GM19023 (cell line): ENCODE results near the gene NPAS3.

ENCODE experiments used
- ATAC-seq: cut with Tn5 transposase; IDR thresholded peaks from one replicate; pipeline ENCODE4 v1.9.1; 2021; ENCODE audit warnings: mild to moderate bottlenecking, moderate library complexity; ENCODE audit not compliant: unreplicated experiment

NPAS3 gene

DNA sequence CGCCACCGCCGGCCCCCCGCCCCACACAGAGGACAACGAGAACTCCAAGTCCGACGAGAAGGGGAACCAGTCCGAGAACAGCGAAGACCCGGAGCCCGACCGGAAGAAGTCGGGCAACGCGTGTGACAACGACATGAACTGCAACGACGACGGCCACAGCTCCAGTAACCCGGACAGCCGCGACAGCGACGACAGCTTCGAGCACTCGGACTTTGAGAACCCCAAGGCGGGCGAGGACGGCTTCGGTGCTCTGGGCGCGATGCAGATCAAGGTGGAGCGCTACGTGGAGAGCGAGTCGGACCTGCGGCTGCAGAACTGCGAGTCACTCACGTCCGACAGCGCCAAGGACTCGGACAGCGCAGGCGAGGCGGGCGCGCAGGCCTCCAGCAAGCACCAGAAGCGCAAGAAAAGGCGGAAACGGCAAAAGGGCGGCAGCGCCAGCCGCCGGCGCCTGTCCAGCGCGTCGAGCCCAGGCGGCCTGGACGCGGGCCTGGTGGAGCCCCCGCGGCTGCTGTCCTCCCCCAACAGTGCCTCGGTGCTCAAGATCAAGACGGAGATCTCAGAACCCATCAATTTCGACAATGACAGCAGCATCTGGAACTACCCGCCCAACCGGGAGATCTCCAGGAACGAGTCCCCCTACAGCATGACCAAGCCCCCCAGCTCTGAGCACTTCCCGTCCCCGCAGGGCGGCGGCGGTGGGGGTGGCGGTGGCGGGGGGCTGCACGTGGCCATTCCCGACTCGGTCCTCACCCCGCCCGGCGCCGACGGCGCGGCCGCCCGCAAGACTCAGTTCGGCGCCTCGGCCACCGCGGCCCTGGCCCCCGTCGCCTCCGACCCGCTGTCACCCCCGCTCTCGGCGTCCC is 861.3 kb downstream of the NPAS3 start:
- ATAC-seq, result no peak

- ATAC-seq, result no peak
These were observed 862.1 kb downstream of the NPAS3 start for GRCh38 chr14:33800735-33801163.

DNA sequence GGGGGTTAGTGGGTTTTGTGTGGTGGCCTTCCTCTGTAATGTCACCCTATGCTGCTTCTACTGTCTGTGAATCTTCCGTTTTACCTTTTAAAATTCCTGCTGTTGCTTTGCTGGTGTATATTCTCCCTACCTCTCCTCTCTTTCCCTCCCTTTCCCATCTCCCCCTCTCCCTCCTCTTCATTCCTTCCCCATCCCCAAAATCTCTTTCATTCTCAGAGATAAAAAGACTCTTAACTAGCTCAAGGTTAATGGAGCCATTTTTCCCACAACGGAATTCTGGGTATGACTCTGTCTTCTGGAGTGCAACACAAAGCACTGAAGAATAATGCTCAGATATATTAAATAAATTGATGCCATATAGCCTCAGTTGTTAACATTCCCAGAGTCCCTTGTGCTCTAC is 864.1 kb downstream of the NPAS3 start:
- ATAC-seq, result no peak

DNA sequence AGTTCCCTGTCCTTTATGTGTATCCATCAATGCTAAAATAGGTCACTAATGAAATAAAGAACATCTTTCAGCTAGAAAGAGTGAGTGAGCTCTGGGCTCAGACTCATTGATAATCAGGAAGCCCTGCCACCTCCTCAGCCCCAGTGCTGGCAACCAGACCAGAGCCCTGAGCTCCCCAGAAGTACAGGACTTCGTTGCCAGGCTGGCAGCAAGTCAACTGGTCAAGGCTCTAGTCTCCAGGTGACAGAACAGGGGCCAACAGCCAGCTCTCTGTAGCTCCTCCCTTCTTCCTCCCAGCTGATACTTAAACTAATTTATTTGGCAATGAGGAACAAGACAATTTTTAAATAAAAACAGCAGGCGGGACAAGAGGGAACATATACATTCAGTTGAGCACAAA is 866.9 kb downstream of the NPAS3 start:
- ATAC-seq, result no peak

DNA sequence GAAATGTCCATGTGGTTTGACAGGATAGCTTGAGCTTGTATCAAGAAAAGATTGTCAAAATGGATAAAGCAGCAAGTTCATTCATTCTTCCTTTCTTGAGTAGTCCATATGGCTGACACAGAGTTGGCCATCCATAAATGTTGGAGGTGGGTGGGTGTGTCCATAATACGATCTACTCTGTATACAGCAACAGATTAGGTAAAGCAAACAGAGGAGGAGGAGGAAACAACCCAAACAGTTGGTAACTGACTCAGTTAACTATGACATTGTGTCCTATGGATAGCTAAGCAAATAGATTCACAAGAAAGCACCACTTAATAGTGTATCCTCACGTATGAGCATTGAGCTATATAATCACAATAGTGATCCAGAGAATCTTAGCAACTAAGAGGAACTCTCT is 868.2 kb downstream of the NPAS3 start:
- ATAC-seq, result no peak

DNA sequence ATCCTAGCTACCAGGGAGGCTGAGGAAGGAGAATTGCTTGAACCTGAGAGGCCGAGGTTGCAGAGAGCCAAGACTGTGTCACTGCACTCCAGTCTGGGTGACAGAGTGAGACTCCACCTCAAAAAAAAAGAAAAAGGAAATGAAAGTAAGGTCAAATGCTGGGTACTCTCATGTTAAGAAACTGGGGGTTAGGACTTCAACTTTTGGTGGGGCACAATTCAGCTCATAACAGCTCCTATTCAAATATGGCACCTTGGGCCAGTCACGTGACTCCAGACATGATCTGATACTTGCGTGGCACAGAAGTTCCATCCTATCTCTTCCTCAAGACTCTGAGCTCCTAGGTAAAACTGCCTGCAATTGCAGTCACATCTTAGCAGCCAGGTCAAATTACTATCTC is 869.5 kb downstream of the NPAS3 start:
- no peak for ATAC-seq

DNA sequence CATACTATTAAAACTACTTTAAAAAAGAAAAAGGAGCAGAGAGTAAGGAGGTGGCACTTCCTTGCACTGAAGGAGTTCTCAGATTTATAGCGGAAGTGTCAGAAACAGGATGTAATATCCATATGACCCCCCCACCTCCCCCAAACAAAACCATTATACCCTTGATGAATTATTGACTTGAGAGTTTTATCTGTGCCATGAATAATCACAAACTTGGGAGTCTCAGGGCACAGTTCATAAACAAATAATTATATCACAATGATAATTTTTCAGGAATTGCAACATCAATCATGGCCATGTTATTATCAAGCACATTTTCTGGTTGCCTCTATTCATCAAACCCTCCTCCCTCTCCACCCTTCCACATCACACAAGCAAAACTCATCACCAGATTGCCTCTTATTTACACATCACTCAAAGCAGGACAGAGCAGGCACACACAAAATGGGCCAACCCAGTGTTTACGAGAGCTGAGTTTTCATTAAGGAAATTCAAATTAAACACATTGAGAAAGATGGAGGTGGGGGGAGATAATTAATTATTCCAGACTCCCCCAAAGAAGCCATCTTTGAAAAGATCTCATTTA is 870.8 kb downstream of the NPAS3 start:
- ATAC-seq, result no peak

GRCh38 chr14:33810308-33810707 is 871.6 kb downstream of the NPAS3 start:
- no peak for ATAC-seq

DNA sequence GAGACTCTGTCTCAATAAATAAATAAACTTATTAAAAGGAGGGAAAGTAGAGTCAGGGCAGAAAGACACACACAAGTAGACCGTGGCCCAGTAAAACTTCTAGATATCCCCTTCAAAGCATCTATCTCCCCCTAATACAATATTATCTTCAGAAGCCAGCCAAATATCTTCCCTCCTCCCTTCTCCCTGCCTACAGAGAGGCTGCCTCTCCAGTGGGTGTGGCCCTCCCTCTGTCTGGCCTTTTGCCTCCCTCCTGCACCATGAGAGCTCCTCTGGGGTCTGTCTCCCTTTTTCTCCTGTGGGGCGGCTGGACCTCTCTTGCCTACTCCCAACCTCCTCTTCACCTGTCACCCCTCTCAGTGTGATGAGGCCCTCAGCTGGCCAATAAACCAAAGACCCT is 873.0 kb downstream of the NPAS3 start:
- ATAC-seq, result no peak

DNA sequence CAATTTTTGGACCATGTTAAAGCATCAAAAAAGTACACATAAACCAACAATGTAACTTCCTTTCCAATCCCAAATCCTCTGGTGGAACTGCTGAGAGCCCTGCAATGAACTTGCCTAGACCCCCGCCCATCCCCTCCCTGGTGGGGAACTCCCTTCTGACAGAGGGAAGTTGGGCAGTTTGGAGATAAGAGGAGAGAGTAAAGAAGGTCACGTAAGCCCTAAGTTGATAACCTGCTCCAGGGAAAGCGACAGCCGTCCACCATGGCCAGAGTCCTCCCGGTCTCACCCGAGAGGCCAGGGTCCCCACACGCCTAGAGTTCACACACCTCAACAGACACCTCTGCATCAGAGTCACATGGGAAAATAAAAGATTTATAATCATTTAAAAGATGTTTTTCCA is 873.5 kb downstream of the NPAS3 start:
- ATAC-seq, result no peak

- no peak for ATAC-seq
These were observed 873.9 kb downstream of the NPAS3 start for GRCh38 chr14:33812601-33813000.

DNA sequence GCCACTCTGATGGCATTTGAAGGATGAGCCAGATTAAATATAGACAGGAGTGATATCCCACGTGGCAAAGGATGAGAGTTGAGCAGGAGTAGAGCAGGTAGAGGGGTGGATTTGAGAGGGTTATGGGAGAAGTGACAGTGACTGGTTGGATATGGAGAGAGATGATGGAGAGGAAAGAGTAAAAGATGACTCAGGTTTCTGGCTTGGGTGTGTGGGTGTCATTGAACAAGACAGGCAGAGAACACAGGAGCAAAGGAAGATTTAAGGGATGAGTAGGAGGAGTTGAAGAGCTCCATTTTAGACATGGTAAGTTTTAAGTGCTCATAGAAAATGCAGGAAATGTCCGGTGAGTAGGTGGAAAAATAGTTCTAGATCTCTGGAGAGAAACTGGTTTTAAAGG is 875.3 kb downstream of the NPAS3 start:
- no peak for ATAC-seq

DNA sequence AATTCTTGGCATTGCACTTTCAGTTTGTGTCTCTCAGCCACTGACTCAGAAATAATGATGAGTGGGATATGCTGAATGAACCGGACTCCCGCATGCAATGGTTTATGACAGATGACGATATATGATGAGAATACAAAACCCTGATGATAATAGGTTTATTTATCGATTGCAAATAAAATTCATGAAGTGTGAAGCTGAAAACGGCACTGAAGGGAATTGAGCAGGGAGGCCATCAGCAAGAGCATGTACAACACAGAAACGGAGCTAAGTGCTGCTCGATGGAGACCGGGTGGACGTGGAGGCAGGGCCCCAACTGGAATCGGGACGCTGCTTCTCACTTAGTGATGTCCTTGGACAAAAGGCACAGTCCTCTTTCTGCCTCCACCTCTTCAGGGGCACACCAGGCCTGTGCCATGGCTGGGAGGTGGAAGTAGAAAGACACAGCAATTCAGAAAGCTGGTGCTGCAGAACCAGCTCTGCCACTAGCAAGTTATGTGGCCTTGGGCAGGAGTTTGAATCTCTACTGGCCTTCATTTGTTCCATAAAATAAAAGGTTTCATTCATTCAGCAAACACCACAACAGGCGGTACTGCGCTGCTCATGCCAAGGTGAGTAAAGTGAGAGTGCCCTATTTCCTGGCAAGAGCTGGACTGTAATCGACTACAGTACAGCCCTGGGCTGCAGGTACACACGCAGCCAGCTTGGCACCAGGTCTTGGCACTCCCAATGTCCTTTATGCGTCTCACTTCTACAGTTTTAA is 895.2 kb downstream of the NPAS3 start:
- ATAC-seq, result no peak

- ATAC-seq, result no peak
These were observed 896.0 kb downstream of the NPAS3 start for GRCh38 chr14:33834466-33835260.

GRCh38 chr14:33835261-33835655 is 896.6 kb downstream of the NPAS3 start:
- ATAC-seq, result no peak

GRCh38 chr14:33835677-33836076 is 897.0 kb downstream of the NPAS3 start:
- no peak for ATAC-seq

DNA sequence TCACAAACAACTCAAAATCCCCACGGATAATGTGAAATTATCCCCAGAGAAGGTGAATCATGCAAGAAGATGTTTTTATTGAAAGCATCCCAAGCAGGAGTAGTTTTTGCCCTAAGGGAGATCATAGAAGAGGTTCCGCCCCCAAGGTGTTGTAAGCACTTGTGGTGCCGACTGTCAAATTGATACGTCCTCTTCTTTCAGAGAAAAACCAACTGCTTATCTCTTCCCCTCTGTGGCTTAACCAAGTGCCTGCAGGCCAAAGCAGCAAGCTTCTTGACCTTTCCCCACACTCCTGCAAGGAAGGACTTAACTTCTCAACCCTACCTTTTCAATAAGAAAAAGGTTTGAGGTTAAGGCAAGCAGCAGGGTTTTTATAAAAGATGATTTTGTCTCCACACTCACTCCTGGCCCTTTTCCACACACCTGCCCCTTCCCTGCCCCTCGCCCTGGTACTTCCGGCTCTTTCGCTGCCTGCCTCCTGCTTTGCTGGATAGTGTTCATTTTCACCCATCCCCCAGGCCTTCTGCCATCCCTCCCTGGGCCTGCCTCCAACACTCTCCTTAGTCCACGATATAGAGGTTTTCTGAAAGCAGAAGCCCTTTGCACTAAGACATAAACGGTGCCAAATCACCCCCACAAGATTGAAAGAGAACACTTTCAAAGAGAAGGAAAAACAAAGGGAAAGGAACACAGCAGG is 897.7 kb downstream of the NPAS3 start:
- ATAC-seq, result no peak

GRCh38 chr14:33836900-33837577 is 898.4 kb downstream of the NPAS3 start:
- ATAC-seq, result no peak

DNA sequence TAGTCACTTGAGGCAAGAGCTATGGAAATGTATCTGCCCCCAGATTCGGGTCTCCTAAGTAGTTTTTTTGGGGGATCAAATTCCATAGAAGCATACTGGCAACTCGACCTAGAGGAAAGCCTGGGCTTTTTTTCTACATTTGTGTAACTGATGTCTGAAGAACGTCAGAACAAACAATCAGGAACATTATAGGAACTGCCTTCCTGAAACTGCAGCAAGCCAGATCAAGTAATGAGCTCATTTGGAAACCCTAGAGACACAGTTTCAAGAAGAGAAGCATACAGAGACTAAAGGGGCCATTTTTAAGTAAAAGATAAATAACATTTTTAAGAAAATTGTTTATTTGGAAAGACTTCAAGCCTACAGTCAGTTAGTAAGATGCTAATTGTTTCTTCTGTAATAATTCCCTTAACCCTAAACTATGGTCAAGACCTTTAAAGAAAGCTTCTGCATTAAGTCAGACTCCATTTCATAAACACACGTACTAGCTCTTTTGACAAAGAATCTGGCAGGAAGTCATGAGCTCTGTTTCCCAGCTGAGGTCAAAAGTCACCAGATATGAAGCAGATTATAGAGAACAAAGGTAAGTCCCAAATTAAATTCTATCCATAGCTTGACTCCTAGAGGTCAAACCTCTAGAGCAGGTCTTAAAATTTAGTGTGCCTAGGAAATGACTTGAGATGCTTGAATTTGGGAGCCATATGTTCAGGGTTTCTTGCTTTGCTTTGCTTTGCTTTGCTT is 899.4 kb downstream of the NPAS3 start:
- no peak for ATAC-seq
